EH (cell line): ENCODE measurements around the gene PPP1R27.
"Not testable (repeated sequence)": the region's sequence is repeated elsewhere in the genome, so short reads cannot be mapped to it uniquely, and the experiment has no call there.

Source experiments
- DNase-seq: peaks from one replicate; pipeline ENCODE4 v3.0.0-alpha.2; 2015; ENCODE audit warnings: low read depth

Gene PPP1R27

GRCh38 chr17:81840826-81841778 is 6.3 kb upstream of the PPP1R27 start:
- DNase-seq = no peak

GRCh38 chr17:81840059-81840458 is 5.2 kb upstream of the PPP1R27 start:
- DNase-seq = not testable (repeated sequence)

- DNase-seq = no peak
Measured at GRCh38 chr17:81839301-81839700, 4.5 kb upstream of the PPP1R27 start.

- no peak for DNase-seq
Measured at GRCh38 chr17:81838753-81839255, 4.0 kb upstream of the PPP1R27 start.

GRCh38 chr17:81837641-81838040 is 2.8 kb upstream of the PPP1R27 start:
- peak; percentile 83 for DNase-seq

- DNase-seq = no peak
Measured at GRCh38 chr17:81833921-81834830, 674 bp downstream of the PPP1R27 start.

- peak; percentile 93 for DNase-seq
Measured at GRCh38 chr17:81833160-81833920, 1.5 kb downstream of the PPP1R27 start, which contains the start of gene MCRIP1. Gene MCRIP1 (minus strand): TSS chr17:81833291. CDS start chr17:81824506, 8,785 bp downstream.

GRCh38 chr17:81832608-81833159 is 2.2 kb downstream of the PPP1R27 start:
- DNase-seq = peak; percentile 36

- peak; percentile 64 for DNase-seq
Measured at GRCh38 chr17:81831957-81832607, 2.8 kb downstream of the PPP1R27 start.

- DNase-seq = no peak
Measured at GRCh38 chr17:81831563-81831956, 3.3 kb downstream of the PPP1R27 start.

GRCh38 chr17:81829858-81830257 is 5.0 kb downstream of the PPP1R27 start:
- DNase-seq = no peak

GRCh38 chr17:81828656-81829055 is 6.2 kb downstream of the PPP1R27 start:
- no peak for DNase-seq

- no peak for DNase-seq
Measured at GRCh38 chr17:81825841-81826466, 8.9 kb downstream of the PPP1R27 start.

GRCh38 chr17:81824595-81824994 is 10.3 kb downstream of the PPP1R27 start:
- no peak for DNase-seq

- no peak for DNase-seq
Measured at GRCh38 chr17:81823820-81824550, 10.9 kb downstream of the PPP1R27 start.

- no peak for DNase-seq
Measured at GRCh38 chr17:81822996-81823819, 11.6 kb downstream of the PPP1R27 start.

- DNase-seq = no peak
Measured at GRCh38 chr17:81822312-81822637, 12.6 kb downstream of the PPP1R27 start.

- peak; percentile 63 for DNase-seq
Measured at GRCh38 chr17:81821603-81822311, 13.1 kb downstream of the PPP1R27 start.
